RWPE1 (cell line): ENCODE measurements around the gene CAPN9.

Experiments
- CTCF ChIA-PET: fragments of 350-600 bp; sonication (Branson Sonifier 250); formaldehyde crosslinking; extraction: SDS; loops from one replicate; lab custom pipeline; 2021; lab: Yijun Ruan, JAX
- POLR2A ChIA-PET: fragments of 400-600 bp; formaldehyde crosslinking; extraction: SDS; loops from one replicate; lab custom pipeline; 2020; ENCODE audit warnings: antibody characterized with exemption; ENCODE audit not compliant: low non-redundant PET; lab: Yijun Ruan, JAX
- DNase-seq: peaks from one replicate; pipeline ENCODE4 v3.0.0; 2012; ENCODE audit warnings: low spot score
- H3K27ac ChIP-seq: fragments of 450-650 bp; 2 replicates; pipeline ENCODE4 v1.5.1; 2017
- CTCF ChIP-seq: fragments of 450-650 bp; conservative IDR thresholded peaks from 2 replicates; pipeline ENCODE4 v1.5.1; 2017; ENCODE audit warnings: low read depth, mild to moderate bottlenecking

Gene CAPN9

DNA sequence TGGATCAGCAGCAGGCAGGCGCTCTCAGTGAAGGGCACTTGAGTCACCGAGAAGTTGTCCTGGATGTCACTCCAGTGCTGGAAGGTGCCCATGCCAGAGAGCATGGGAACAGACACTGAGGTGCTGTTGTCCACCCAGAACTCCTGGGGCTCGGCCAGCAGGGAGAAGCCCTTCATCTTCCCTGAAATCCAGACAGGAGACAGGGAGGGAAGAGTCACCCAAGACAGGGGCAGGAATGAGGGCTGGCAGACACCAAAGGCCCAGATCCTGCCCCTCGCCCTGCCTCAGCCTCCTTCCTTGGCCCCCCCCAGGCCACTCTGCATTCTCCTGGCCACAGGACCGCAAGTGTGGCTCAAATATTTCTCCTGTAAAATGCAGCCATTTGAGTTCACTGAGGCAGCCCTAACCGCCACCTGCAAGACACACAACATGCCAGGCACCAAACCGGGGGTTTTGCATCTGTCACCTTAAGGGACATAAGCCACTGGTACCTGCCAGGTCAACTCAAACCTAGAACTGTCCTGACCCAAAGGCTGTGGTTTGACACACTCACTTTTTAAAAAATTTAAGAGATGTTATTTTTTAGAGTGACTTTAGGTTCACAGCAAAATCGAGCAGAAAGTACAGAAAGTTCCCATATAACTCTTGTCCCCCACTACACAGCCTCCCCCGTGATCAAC is 41.0 kb upstream of the CAPN9 start:
- no peak for DNase-seq
- no peak overlapping the region for H3K27ac ChIP-seq
- CTCF ChIA-PET: no interaction called here
- POLR2A ChIA-PET: no interaction called here
- TF ChIP-seq CTCF: no peak

- ChIA-PET CTCF (interaction anchor here (0.6 kb wide), 1 partner anchor 844 kb away, joined by 4 read pairs; no protein-coding TSS in a partner anchor), POLR2A (no interaction called here)
- no peak for DNase-seq
- H3K27ac ChIP-seq: no peak overlapping the region
- TF ChIP-seq CTCF: no peak
Measured at GRCh38 chr1:230706887-230707731, 40.1 kb upstream of the CAPN9 start.

- ChIA-PET CTCF (interaction anchor here (0.6 kb wide), 1 partner anchor 843 kb away, joined by 4 read pairs; no protein-coding TSS in a partner anchor), POLR2A (no interaction called here)
- no peak overlapping the region for H3K27ac ChIP-seq
- TF ChIP-seq CTCF: no peak
- no peak for DNase-seq
Measured at GRCh38 chr1:230707732-230708630, 39.2 kb upstream of the CAPN9 start.

GRCh38 chr1:230708631-230709580 is 38.3 kb upstream of the CAPN9 start:
- DNase-seq: peak; percentile 37
- no peak overlapping the region for H3K27ac ChIP-seq
- POLR2A ChIA-PET: no interaction called here
- no peak for TF ChIP-seq CTCF
- CTCF ChIA-PET: interaction anchor here (0.5 kb wide), 1 partner anchor 631 kb away, joined by 4 read pairs; no protein-coding TSS in a partner anchor

- no peak overlapping the region for H3K27ac ChIP-seq
- ChIA-PET CTCF (no interaction called here), POLR2A (no interaction called here)
- TF ChIP-seq CTCF: no peak
- no peak for DNase-seq
Measured at GRCh38 chr1:230709619-230710542, 37.3 kb upstream of the CAPN9 start.
